DMS79 (cell line): ENCODE results near the gene TMEM114.
"Not testable (repeated sequence)": the region's sequence is repeated elsewhere in the genome, so short reads cannot be mapped to it uniquely, and the experiment has no call there.

Experiments used
- DNase-seq: peaks from one replicate; lab custom pipeline; 2025; lab: John Stamatoyannopoulos, UW

Gene TMEM114

GRCh38 chr16:8572919-8573724 is 17.2 kb downstream of the TMEM114 start:
- DNase-seq: no peak

- no peak for DNase-seq
Measured at GRCh38 chr16:8572063-8572918, 18.0 kb downstream of the TMEM114 start.

- DNase-seq: no peak
Measured at GRCh38 chr16:8571061-8571596, 19.2 kb downstream of the TMEM114 start.

- DNase-seq: not testable (repeated sequence)
Measured at GRCh38 chr16:8570393-8570792, 19.9 kb downstream of the TMEM114 start.

GRCh38 chr16:8569650-8570346 is 20.5 kb downstream of the TMEM114 start:
- DNase-seq: no peak

- no peak for DNase-seq
Measured at GRCh38 chr16:8568231-8568617, 22.1 kb downstream of the TMEM114 start.

GRCh38 chr16:8567355-8568230 is 22.7 kb downstream of the TMEM114 start:
- DNase-seq: peak; percentile 64

GRCh38 chr16:8565498-8565897 is 24.8 kb downstream of the TMEM114 start:
- DNase-seq: no peak

GRCh38 chr16:8564934-8565345 is 25.4 kb downstream of the TMEM114 start:
- no peak for DNase-seq

- not testable (repeated sequence) for DNase-seq
Measured at GRCh38 chr16:8563944-8564540, 26.3 kb downstream of the TMEM114 start.

- DNase-seq: no peak
Measured at GRCh38 chr16:8561496-8561895, 28.8 kb downstream of the TMEM114 start.

GRCh38 chr16:8555400-8555799 is 34.9 kb downstream of the TMEM114 start:
- no peak for DNase-seq

- no peak for DNase-seq
Measured at GRCh38 chr16:8554881-8555280, 35.4 kb downstream of the TMEM114 start.

- DNase-seq: no peak
Measured at GRCh38 chr16:8554022-8554421, 36.3 kb downstream of the TMEM114 start.

GRCh38 chr16:8552487-8553221 is 37.7 kb downstream of the TMEM114 start:
- no peak for DNase-seq

GRCh38 chr16:8551388-8552332 is 38.7 kb downstream of the TMEM114 start:
- DNase-seq: no peak

GRCh38 chr16:8550728-8551387 is 39.5 kb downstream of the TMEM114 start:
- DNase-seq: no peak

GRCh38 chr16:8549843-8550412 is 40.4 kb downstream of the TMEM114 start:
- DNase-seq: no peak
